Superior temporal gyrus (tissue), 1 donor: ENCODE data around the gene KRTAP4-2.
A peak's percentile ranks its signal among the peaks of the same experiment; 100 is the strongest.
"Not testable (repeated sequence)": the region's sequence is repeated elsewhere in the genome, so short reads cannot be mapped to it uniquely, and the experiment has no call there.

ENCODE experiments used
- DNase-seq: peaks from one replicate; pipeline ENCODE4 v3.0.0-alpha.2; 2016; ENCODE audit errors: extremely low spot score

KRTAP4-2 gene

DNA sequence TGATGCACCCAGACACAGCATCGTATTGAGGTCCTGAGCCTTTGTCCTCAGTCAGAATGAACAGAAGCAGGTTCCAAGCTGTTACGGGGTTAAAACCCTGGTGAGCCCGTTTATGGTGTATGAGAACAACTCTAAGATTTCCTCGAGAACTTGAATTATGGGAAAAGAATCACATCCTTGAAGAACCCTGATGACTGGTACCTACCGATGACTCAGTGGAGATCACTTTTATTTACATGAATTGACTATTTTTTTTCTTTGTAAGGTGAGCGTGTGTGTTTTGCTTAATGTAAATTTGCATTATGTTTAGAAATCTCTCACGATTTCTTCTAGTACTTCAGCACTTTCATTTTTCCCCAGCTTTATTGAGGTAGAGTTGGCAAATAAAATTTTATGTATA is 14.2 kb downstream of the KRTAP4-2 start:
- no peak for DNase-seq

DNA sequence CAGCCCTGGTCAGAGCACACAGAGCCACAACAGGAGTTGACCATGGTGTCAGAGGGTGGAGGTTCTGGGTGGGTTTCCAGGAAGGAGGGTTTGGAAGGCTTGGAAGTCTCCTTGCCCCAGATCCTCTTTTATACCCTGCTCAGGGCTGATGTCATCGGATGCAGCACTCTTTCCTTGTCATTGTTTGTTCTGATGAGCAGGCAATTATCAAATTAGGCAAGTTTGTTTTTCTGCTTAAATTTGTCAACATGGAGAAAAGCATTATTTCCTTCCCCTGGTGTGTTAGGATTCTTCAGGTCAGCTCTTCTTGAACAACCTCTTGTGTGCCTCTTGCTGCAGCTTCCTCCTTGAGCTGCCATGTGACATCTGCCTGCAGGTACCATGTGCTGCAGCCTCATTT is 17.4 kb downstream of the KRTAP4-2 start, which contains the start of gene KRTAP4-4:
Gene KRTAP4-4 (minus strand): TSS at position 101 of the 400 bp plus-strand sequence. CDS start 57 bp downstream, at position 44.
- DNase-seq, result no peak

DNA sequence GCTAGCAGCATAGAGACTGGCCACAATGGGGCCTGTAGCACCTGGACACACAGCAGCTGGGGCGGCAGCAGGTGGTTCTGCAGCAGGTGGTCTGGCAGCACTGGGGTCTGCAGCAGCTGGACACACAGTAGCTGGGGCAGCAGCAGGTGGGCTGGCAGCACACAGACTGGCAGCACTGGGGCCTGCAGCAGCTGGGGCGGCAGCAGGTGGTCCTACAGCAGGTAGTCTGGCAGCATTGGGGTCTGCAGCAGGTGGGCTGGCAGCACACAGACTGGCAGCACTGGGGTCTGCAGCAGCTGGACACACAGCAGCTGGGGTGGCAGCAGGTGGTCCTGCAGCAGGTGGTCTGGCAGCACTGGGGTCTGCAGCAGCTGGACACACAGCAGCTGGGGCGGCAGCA is 17.8 kb downstream of the KRTAP4-2 start:
- not testable (repeated sequence) for DNase-seq

GRCh38 chr17:41153856-41154255 is 24.2 kb downstream of the KRTAP4-2 start:
- peak; percentile 12 for DNase-seq

- DNase-seq, result no peak
Observed at GRCh38 chr17:41151525-41151924, 26.5 kb downstream of the KRTAP4-2 start.

DNA sequence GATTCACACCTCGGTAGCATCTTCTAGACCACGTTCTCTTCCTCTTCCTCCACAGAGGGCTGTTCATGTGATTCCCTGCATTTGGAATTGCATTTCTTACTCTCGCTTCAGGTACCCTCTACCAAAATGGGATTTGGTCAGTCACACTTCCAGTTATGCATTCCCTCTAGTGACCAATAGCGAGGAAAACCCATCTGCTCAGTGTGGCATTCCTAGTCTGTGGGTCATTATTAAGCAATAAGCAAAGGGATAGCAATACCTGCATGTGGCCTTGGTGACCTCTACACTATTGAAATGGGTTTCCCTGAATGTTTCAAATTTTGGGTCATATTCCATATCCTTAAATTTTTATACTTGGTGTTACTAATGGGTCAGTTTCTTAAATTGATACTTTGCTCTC is 28.0 kb downstream of the KRTAP4-2 start:
- DNase-seq, result no peak

- DNase-seq, result no peak
Observed at GRCh38 chr17:41149652-41149985, 28.4 kb downstream of the KRTAP4-2 start, which contains the start of gene KRTAP4-5. TSS of gene KRTAP4-5 (minus strand) at chr17:41149825. CDS start at chr17:41149767, 58 bp downstream.

DNA sequence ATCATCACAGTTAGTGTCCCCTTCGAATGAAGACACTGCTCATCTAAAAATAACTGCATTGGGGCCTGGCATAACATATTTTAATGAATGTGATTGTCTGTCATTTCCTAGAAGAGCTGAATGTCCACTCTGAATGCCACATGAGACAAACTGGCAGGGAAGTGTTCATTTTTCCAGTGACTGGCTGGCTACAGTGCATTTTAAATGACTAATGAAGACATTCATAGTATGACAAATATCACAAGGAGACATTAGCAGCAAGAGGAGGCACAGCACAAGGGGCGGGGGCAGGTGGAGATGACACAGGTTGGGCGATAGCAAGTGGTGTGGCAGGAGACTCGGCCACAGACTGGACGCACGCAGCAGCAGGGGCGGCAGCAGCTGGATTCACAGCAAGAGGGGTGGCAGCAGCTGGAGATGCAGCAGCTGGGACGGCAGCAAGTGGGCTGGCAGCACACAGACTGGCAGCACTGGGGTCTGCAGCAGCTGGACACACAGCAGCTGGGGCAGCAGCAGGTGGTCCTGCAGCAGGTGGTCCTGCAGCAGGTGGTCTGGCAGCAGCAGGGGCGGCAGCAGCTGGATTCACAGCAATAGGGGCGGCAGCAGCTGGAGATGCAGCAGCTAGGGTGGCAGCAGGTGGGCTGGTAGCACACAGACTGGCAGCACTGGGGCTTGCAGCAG is 28.9 kb downstream of the KRTAP4-2 start:
- not testable (repeated sequence) for DNase-seq

DNA sequence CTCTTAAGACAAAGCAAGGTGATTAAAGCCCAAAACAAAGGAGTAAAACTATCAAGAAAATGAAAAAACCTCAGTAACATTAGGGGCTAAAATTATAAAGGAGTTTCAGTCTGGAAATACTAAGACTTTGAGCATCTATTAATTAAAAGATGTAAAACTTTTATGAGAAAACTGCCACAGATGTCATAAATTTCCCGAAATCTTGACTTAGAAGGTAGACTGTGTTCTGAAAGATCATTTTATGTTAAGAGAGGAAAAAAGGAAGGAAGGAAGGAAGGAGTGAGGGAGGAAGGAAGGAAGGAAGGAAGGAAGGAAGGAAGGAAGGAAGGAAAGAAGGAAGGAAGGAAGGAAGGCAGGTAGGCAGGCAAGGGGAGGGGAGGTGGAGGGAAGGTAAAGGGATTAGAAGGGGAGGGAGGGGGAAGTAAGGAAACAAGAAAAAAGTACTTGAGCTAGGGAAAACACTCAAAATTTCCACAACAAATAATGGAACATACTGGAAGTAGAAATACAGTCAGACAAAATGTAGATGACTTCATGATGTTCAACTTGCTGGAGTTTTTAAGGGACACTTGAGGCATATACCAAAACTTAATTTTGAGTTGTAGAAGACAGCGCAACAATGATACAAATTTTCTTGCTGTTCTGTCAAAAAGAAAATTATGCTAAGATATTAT is 30.4 kb downstream of the KRTAP4-2 start:
- no peak for DNase-seq

- DNase-seq, result no peak
Observed at GRCh38 chr17:41145261-41145660, 32.8 kb downstream of the KRTAP4-2 start.

DNA sequence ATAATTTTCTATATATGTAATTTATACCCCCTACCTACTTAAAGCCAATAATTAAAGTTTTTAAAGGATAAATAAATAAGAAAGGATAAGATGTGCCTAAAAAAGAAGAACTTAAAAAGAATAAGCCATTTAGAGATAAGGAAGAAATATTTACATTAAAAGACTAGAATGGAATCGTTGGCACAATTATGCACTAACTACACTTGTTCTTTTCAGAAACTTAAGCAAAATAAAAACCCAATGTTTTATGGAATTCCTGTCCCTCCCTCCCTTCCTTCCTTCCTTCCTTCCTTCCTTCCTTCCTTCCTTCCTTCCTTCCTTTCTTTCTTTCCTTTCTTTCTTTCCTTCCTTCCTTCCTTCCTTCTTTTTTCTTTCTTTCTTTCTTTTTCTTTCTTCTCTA is 33.2 kb downstream of the KRTAP4-2 start:
- no peak for DNase-seq

DNA sequence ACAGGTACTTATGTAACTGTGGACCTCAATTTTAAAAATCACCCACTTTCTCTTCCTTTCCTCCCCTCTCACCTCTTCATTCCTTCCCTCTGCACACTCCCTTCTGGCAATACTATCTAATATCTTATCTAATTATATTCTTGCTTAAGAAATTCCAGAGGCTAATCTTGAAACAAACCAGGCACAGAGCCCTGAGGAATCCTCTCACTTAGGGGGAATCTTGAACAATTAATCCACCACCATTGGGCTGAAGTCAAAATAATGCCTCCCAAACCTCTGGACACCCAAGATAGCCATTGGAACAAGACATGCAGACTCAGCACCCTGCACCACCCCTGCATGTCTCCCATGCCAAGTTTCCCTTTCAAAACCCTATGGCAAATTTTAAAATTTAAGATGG is 36.7 kb downstream of the KRTAP4-2 start:
- DNase-seq, result no peak

DNA sequence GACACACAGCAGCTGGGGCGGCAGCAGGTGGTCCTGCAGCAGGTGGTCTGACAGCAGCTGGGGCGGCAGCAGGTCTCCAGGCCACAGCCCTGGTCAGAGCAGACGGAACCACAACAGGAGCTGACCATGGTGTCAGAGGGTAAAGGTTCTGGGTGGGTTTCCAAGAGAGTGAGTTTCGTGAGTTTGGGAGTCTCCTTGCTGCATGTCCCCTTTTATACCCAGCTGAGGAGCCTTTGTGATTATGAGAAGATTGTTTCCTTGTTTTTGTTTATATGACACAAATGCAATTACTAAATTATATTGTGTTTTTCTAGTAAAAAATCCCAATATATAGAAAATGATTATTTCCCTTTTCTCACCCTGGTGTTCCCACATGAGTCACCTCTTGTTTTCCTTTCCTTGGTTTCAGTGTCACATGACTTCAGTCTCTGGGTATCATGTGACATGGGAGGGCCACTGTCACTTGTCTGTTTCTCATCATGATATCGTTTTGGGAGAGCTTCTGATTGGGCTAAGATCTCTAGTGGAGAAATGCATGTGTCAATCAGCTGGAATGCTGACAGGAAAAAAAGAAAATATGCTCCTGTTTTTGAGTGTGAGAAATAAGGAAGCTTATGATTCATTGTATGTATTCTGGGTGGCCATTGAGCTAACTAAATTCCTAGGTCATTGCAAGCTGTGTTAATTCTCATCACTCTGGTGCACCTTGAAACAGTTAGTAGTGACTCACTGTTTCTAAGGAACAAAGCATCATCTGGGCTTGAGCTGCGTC is 37.5 kb downstream of the KRTAP4-2 start, which contains the start of gene KRTAP4-6:
Gene KRTAP4-6 (minus strand): TSS at position 185 of the 772 bp plus-strand sequence. CDS start 57 bp downstream, at position 128.
- DNase-seq, result no peak

- not testable (repeated sequence) for DNase-seq
Observed at GRCh38 chr17:41139865-41140264, 38.2 kb downstream of the KRTAP4-2 start.

DNA sequence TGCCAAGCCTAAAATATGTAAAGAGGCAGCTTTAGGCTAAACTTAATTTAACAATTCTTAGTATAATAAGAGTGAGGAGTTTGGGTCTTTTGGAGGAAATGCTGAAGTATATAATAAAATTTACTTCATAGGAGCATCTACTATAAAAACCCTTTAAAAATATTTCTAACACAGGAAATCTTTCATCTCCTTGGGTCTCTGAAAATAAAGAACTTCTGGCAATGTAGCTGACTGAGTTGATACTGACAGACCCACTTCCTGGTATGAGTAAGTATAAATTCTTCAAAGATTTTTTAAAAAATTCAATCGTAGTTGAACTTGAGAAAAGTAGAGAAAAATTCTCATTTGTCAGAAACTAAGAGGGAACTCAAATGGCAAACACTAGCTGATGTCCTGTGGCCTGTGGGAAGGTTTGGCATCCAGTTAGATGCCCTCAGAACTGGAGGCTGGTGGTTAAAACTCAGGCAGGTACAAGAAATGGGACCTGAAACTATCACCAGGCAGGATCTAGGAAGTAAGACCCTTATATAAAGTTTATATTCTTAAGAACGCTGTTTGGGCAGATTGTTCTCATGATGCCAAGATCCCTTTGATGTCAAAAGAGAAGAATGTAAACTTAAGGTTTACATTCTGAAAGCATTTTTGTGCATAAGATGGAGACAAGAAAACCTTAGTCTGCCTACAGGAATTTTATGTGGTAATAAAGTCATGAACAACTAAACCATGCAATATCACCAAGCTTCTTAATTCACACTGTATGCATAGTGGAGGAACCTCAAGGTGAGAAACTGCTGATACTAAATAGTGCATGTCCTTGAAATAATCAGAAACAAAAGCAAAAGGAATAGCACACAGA is 43.9 kb downstream of the KRTAP4-2 start:
- DNase-seq, result no peak

- DNase-seq, result no peak
Observed at GRCh38 chr17:41131979-41132378, 46.0 kb downstream of the KRTAP4-2 start.
